ENCODE results near the gene STXBP5L. TPM values are rescaled to one million over a fixed set of nuclear protein-coding genes. Genes with fewer than 3 reads are reported as not detected.

STXBP5L gene
- total and polyA plus RNA-seq, 9 donors, result 2.5 to 50.2 (median 18.3) TPM

DNA sequence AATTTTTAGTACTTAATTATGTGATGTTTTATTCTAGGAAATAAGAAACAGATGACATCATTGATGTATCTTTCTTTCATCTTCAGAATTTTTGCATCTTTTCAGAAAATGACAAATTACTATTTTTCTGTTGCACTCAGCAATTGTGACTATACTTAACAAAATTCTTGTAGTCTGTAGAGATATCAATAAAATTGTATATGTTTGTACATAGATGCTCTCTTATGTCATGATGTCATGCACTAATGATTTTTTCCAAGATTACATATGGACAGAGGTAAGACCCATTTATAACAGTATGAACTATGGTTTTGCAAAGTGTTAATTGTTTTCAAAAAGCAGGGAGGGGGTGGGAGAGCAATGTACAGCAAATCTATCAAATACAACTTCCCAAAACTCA is 516.5 kb downstream of the STXBP5L start:
- Histone ChIP-seq H3K27ac (no peak overlapping the region), H3K27me3 (no peaks in the 10 kb centered on the region), H3K4me3 (no peak overlapping the region), H3K36me3 (no peaks in the 10 kb centered on the region), H3K9me3 (no peaks in the 10 kb centered on the region), H3K4me1 (ENCODE audit: insufficient read depth) (no peaks in the 10 kb centered on the region)
- TF ChIP-seq, protein P1, sequence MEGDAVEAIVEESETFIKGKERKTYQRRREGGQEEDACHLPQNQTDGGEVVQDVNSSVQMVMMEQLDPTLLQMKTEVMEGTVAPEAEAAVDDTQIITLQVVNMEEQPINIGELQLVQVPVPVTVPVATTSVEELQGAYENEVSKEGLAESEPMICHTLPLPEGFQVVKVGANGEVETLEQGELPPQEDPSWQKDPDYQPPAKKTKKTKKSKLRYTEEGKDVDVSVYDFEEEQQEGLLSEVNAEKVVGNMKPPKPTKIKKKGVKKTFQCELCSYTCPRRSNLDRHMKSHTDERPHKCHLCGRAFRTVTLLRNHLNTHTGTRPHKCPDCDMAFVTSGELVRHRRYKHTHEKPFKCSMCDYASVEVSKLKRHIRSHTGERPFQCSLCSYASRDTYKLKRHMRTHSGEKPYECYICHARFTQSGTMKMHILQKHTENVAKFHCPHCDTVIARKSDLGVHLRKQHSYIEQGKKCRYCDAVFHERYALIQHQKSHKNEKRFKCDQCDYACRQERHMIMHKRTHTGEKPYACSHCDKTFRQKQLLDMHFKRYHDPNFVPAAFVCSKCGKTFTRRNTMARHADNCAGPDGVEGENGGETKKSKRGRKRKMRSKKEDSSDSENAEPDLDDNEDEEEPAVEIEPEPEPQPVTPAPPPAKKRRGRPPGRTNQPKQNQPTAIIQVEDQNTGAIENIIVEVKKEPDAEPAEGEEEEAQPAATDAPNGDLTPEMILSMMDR (IDR thresholded peaks at IDR 0.05), result no peak
- TF ChIP-seq POLR2A (IDR thresholded peaks at IDR 0.05) (no peak), EP300 (IDR thresholded peaks at IDR 0.05) (no peak)
- DNase-seq, result no peak
- intact Hi-C loops (cut with DNase I), result no loop called here

GRCh38 chr3:121430664-121431215 is 522.7 kb downstream of the STXBP5L start:
- intact Hi-C loops (cut with DNase I), result no loop called here
- TF ChIP-seq, protein P1 (IDR thresholded peaks at IDR 0.05), result no peak
- TF ChIP-seq EP300 (IDR thresholded peaks at IDR 0.05) (no peak), POLR2A (IDR thresholded peaks at IDR 0.05) (no peak)

DNA sequence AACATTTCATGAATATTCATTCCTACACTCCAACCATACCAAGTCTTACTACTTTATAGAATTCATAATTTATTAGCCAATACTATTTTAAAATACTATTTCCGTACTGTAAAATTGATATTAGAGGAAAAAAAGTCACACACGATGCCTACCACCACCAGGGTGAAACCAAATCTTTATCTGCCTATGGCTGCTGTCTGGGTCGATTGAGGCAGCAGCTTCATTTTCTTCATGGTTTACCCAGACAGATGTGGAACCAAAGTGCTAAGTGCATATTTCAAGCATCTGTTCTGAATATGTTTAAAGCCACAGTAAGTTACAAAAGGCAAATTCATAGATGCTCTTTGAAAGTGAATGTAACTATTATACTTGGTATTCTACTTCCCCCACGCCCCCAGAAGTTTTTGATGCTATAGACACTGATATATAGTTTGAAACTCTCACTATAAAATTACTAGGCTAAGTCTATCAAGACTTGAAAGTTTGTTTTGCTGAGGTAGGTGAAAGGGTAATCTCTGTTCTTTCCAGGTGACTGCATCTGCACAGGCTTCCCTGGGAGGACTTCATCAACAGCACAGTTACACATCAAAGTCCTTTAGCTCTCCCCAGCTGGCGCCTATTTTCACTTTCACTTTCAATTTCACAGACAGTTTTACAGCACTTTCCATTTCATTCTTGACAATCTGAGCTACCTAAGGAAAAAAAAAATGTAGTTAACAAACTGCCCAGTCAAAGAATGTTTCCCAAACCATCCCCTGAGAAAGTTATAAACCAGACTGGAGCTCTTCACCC is 523.9 kb downstream of the STXBP5L start:
- no peak overlapping the region for H3K27ac ChIP-seq
- no peaks in the 10 kb centered on the region for H3K27me3 ChIP-seq
- WGBS, 3 donors, result 27 to 43% (median 31%) methylated on average over 5 of the region's 5 CpGs
- intact Hi-C loops (cut with DNase I), result no loop called here
- no peaks in the 10 kb centered on the region for H3K9me3 ChIP-seq
- TF ChIP-seq POLR2A (IDR thresholded peaks at IDR 0.05), result no peak
- TF ChIP-seq EP300 (IDR thresholded peaks at IDR 0.05), result no peak
- TF ChIP-seq, protein P1 (IDR thresholded peaks at IDR 0.05), result no peak
- H3K4me3 ChIP-seq, result peak overlapping the region; percentile 30
- no peaks in the 10 kb centered on the region for H3K4me1 ChIP-seq (ENCODE audit: insufficient read depth)
- no peak for DNase-seq
- no peaks in the 10 kb centered on the region for H3K36me3 ChIP-seq

More at GRCh38 chr3:121430664-121431215, 522.7 kb downstream of the STXBP5L start:
- no peaks in the 10 kb centered on the region for H3K4me1 ChIP-seq (ENCODE audit: insufficient read depth)
- no peak for DNase-seq
- H3K27me3 ChIP-seq, result no peaks in the 10 kb centered on the region
- no peaks in the 10 kb centered on the region for H3K9me3 ChIP-seq
- H3K4me3 ChIP-seq, result no peak overlapping the region
- H3K27ac ChIP-seq, result no peak overlapping the region
- H3K36me3 ChIP-seq, result no peaks in the 10 kb centered on the region

- Histone ChIP-seq H3K4me3 (no peak overlapping the region), H3K27me3 (no peaks in the 10 kb centered on the region), H3K9me3 (no peaks in the 10 kb centered on the region), H3K27ac (no peak overlapping the region), H3K36me3 (no peaks in the 10 kb centered on the region), H3K4me1 (ENCODE audit: insufficient read depth) (no peaks in the 10 kb centered on the region)
- DNase-seq, result no peak
- intact Hi-C loops (cut with DNase I), result no loop called here
- 91 to 95% (median 94%) methylated on average over 2 of the region's 2 CpGs for WGBS, 3 donors
- no peak for TF ChIP-seq EP300 (IDR thresholded peaks at IDR 0.05)
Measured at GRCh38 chr3:121436074-121436473, 528.1 kb downstream of the STXBP5L start.

- TF ChIP-seq POLR2A (IDR thresholded peaks at IDR 0.05) (no peak), EP300 (IDR thresholded peaks at IDR 0.05) (no peak)
- TF ChIP-seq, protein P1 (IDR thresholded peaks at IDR 0.05), result no peak
- intact Hi-C loops (cut with DNase I), result no loop called here
- 83 to 93% (median 87%) methylated on average over 3 of the region's 3 CpGs for WGBS, 3 donors
- no peak overlapping the region for H3K4me3 ChIP-seq
- H3K27ac ChIP-seq, result no peak overlapping the region
- DNase-seq, result no peak
- H3K36me3 ChIP-seq, result no peaks in the 10 kb centered on the region
- H3K9me3 ChIP-seq, result no peaks in the 10 kb centered on the region
- no peaks in the 10 kb centered on the region for H3K4me1 ChIP-seq (ENCODE audit: insufficient read depth)
- no peaks in the 10 kb centered on the region for H3K27me3 ChIP-seq
Measured at GRCh38 chr3:121436641-121437040, 528.6 kb downstream of the STXBP5L start.

Measured in ovary (tissue), 9 donors.